Measurements from ENCODE around the gene CDH13.

Gene CDH13

DNA sequence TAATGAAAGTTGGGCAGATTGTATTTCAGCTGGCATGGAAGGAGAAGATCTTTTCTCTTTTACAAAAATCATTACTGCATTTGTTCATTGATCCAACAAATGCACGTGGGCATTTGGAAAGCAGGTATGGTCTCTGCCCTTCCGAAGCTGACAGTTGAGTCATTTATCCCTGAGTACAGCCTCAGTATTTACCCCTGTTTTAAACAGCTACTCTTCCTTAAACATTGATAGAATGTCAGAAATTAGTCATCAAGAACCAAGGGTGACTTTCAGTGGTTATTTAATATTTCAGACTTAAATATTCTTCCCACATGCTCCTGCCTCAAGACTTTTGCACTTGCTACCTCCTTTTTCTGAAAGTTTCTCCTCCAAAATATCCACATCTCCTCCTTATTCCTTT, 954.3 kb downstream of the CDH13 start:
- Histone ChIP-seq H3K18ac (ENCODE audit: low read length) (no peak overlapping the region), H2BK5ac (ENCODE audit: low read length) (no peak overlapping the region), H3K9ac (ENCODE audit: low read length) (no peak overlapping the region), H2AK5ac (ENCODE audit: low read length) (no peak overlapping the region), H3K23ac (ENCODE audit: low read length) (no peak overlapping the region), H4K5ac (ENCODE audit: low read length) (no peak overlapping the region), H3K4ac (ENCODE audit: low read depth, low read length) (no peak overlapping the region), H3K4me1 (ENCODE audit: control insufficient read depth, low read depth, low read length) (no peaks in the 10 kb centered on the region), H3K27ac (ENCODE audit: low read depth, low read length) (no peak overlapping the region), H2BK15ac (replicated peaks; ENCODE audit: low read depth) (no peak overlapping the region), H3K4me2 (ENCODE audit: low read length) (no peak overlapping the region), H3K56ac (ENCODE audit: low read length) (no peak overlapping the region), H3K27me3 (ENCODE audit: insufficient read depth, low read length, poor library complexity) (no peaks in the 10 kb centered on the region), H4K8ac (ENCODE audit: low read depth, low read length) (no peak overlapping the region), H3K79me2 (ENCODE audit: control insufficient read depth, insufficient read depth, low read length) (no peaks in the 10 kb centered on the region), H3K4me3 (ENCODE audit: low read length) (no peak overlapping the region), H3K79me1 (ENCODE audit: low read length) (no peaks in the 10 kb centered on the region), H2BK120ac (ENCODE audit: low read depth, low read length) (no peak overlapping the region), H3K36me3 (ENCODE audit: control insufficient read depth, insufficient read depth, low read length) (no peaks in the 10 kb centered on the region)
- WGBS (ENCODE audit: extremely low coverage, insufficient coverage, low lambda C conversion rate) = no CpG with 5 or more reads among the region's 2 CpGs
- no peak for DNase-seq

DNA sequence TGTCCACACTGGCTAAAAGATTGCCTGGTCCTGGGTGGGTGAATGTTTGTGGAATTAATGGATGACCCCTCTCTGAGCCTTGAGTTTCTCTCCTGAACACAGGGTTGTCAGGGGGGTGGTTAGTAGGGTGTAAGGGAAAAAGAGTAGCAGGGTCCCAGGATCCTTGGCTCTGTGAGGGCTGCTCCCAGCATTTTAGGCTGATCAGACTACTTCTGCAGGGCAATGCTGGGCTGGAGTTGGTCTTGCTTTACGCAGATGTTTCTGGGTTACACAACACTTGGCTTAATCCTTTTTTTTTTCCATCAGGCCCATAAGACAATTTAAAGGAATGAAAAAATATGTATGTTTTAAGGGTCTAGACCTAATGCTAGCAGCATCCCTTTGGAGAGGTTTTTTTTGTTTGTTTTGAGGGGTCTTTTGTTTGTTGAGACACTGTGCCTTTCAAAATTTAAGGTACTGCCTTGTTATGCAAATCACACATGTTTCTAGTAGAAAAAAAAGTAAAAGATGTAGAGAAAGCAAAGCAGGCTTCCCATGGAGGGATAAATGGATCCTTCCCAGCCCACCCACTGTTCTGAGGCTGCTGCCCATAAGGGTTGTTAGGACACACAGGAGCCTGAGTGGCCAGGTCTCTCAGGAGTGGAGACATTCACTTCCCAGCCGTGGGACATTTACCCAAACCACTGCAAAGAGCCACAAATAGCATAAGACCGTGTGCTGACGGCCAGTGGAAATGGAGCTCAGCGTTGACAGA, 955.4 kb downstream of the CDH13 start:
- no peak overlapping the region for H4K5ac ChIP-seq (ENCODE audit: low read length)
- H2BK5ac ChIP-seq (ENCODE audit: low read length) = no peak overlapping the region
- no peak overlapping the region for H2BK120ac ChIP-seq (ENCODE audit: low read depth, low read length)
- H3K79me1 ChIP-seq (ENCODE audit: low read length) = no peaks in the 10 kb centered on the region
- no peaks in the 10 kb centered on the region for H3K79me2 ChIP-seq (ENCODE audit: control insufficient read depth, insufficient read depth, low read length)
- H3K18ac ChIP-seq (ENCODE audit: low read length) = no peak overlapping the region
- no peak overlapping the region for H3K9ac ChIP-seq (ENCODE audit: low read length)
- H3K4ac ChIP-seq (ENCODE audit: low read depth, low read length) = no peak overlapping the region
- no peaks in the 10 kb centered on the region for H3K36me3 ChIP-seq (ENCODE audit: control insufficient read depth, insufficient read depth, low read length)
- H3K56ac ChIP-seq (ENCODE audit: low read length) = no peak overlapping the region
- no peak overlapping the region for H3K4me2 ChIP-seq (ENCODE audit: low read length)
- H3K23ac ChIP-seq (ENCODE audit: low read length) = no peak overlapping the region
- H2BK15ac ChIP-seq (replicated peaks; ENCODE audit: low read depth) = no peak overlapping the region
- H2AK5ac ChIP-seq (ENCODE audit: low read length) = no peak overlapping the region
- H3K4me1 ChIP-seq (ENCODE audit: control insufficient read depth, low read depth, low read length) = no peaks in the 10 kb centered on the region
- WGBS (ENCODE audit: extremely low coverage, insufficient coverage, low lambda C conversion rate) = no CpG with 5 or more reads among the region's 5 CpGs
- H3K4me3 ChIP-seq (ENCODE audit: low read length) = no peak overlapping the region
- DNase-seq = no peak
- no peaks in the 10 kb centered on the region for H3K27me3 ChIP-seq (ENCODE audit: insufficient read depth, low read length, poor library complexity)
- no peak overlapping the region for H3K27ac ChIP-seq (ENCODE audit: low read depth, low read length)
- H4K8ac ChIP-seq (ENCODE audit: low read depth, low read length) = no peak overlapping the region

GRCh38 chr16:83586036-83586435, 959.3 kb downstream of the CDH13 start:
- no peaks in the 10 kb centered on the region for H3K4me1 ChIP-seq (ENCODE audit: control insufficient read depth, low read depth, low read length)
- no peak overlapping the region for H2BK120ac ChIP-seq (ENCODE audit: low read depth, low read length)
- H3K79me1 ChIP-seq (ENCODE audit: low read length) = no peaks in the 10 kb centered on the region
- no peak overlapping the region for H3K18ac ChIP-seq (ENCODE audit: low read length)
- H3K4me3 ChIP-seq (ENCODE audit: low read length) = no peak overlapping the region
- H2AK5ac ChIP-seq (ENCODE audit: low read length) = no peak overlapping the region
- no CpG with 5 or more reads among the region's 13 CpGs for WGBS (ENCODE audit: extremely low coverage, insufficient coverage, low lambda C conversion rate)
- H3K4ac ChIP-seq (ENCODE audit: low read depth, low read length) = no peak overlapping the region
- no peaks in the 10 kb centered on the region for H3K79me2 ChIP-seq (ENCODE audit: control insufficient read depth, insufficient read depth, low read length)
- H2BK5ac ChIP-seq (ENCODE audit: low read length) = no peak overlapping the region
- no peak overlapping the region for H3K9ac ChIP-seq (ENCODE audit: low read length)
- no peak overlapping the region for H3K4me2 ChIP-seq (ENCODE audit: low read length)
- H2BK15ac ChIP-seq (replicated peaks; ENCODE audit: low read depth) = no peak overlapping the region
- no peaks in the 10 kb centered on the region for H3K36me3 ChIP-seq (ENCODE audit: control insufficient read depth, insufficient read depth, low read length)
- H4K5ac ChIP-seq (ENCODE audit: low read length) = no peak overlapping the region
- no peak for DNase-seq
- H3K56ac ChIP-seq (ENCODE audit: low read length) = no peak overlapping the region
- no peak overlapping the region for H4K8ac ChIP-seq (ENCODE audit: low read depth, low read length)
- H3K23ac ChIP-seq (ENCODE audit: low read length) = no peak overlapping the region
- no peaks in the 10 kb centered on the region for H3K27me3 ChIP-seq (ENCODE audit: insufficient read depth, low read length, poor library complexity)
- no peak overlapping the region for H3K27ac ChIP-seq (ENCODE audit: low read depth, low read length)

- Histone ChIP-seq H3K4me3 (ENCODE audit: low read length) (no peak overlapping the region), H2BK15ac (replicated peaks; ENCODE audit: low read depth) (no peak overlapping the region), H3K27me3 (ENCODE audit: insufficient read depth, low read length, poor library complexity) (no peaks in the 10 kb centered on the region), H3K79me1 (ENCODE audit: low read length) (no peaks in the 10 kb centered on the region), H3K56ac (ENCODE audit: low read length) (no peak overlapping the region), H3K4ac (ENCODE audit: low read depth, low read length) (no peak overlapping the region), H2AK5ac (ENCODE audit: low read length) (no peak overlapping the region), H2BK120ac (ENCODE audit: low read depth, low read length) (no peak overlapping the region), H4K5ac (ENCODE audit: low read length) (no peak overlapping the region), H4K8ac (ENCODE audit: low read depth, low read length) (no peak overlapping the region), H3K9ac (ENCODE audit: low read length) (no peak overlapping the region), H3K79me2 (ENCODE audit: control insufficient read depth, insufficient read depth, low read length) (no peaks in the 10 kb centered on the region), H3K23ac (ENCODE audit: low read length) (no peak overlapping the region), H3K4me1 (ENCODE audit: control insufficient read depth, low read depth, low read length) (no peaks in the 10 kb centered on the region), H3K27ac (ENCODE audit: low read depth, low read length) (no peak overlapping the region), H3K4me2 (ENCODE audit: low read length) (no peak overlapping the region), H3K36me3 (ENCODE audit: control insufficient read depth, insufficient read depth, low read length) (no peaks in the 10 kb centered on the region), H3K18ac (ENCODE audit: low read length) (no peak overlapping the region), H2BK5ac (ENCODE audit: low read length) (no peak overlapping the region)
- WGBS (ENCODE audit: extremely low coverage, insufficient coverage, low lambda C conversion rate) = no CpG with 5 or more reads among the region's 11 CpGs
- peak; percentile 5 for DNase-seq
These were observed 959.9 kb downstream of the CDH13 start for GRCh38 chr16:83586461-83587200.

DNA sequence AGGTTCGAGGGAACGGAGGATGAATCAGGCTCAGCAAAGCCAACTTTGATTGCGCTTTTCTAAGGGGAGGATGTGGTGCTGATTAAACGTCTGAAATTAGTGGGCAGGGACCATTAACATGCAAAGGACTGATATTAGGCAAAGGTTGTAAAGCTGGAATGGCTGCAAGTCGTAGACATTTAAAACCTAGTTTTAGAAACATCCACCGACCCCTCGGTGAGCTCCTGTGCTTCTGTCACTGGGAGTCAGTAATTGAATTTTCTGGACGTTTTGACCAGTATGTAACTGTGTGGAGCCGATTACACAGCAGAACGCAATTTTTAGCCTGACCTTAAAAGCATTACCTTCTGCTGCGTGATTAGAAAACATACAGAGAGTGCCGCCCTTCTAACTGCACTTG, 960.4 kb downstream of the CDH13 start:
- Histone ChIP-seq H3K79me1 (ENCODE audit: low read length) (no peaks in the 10 kb centered on the region), H3K27ac (ENCODE audit: low read depth, low read length) (no peak overlapping the region), H2AK5ac (ENCODE audit: low read length) (no peak overlapping the region), H2BK5ac (ENCODE audit: low read length) (no peak overlapping the region), H4K5ac (ENCODE audit: low read length) (no peak overlapping the region), H3K36me3 (ENCODE audit: control insufficient read depth, insufficient read depth, low read length) (no peaks in the 10 kb centered on the region), H3K4me3 (ENCODE audit: low read length) (no peak overlapping the region), H3K9ac (ENCODE audit: low read length) (no peak overlapping the region), H3K18ac (ENCODE audit: low read length) (no peak overlapping the region), H3K56ac (ENCODE audit: low read length) (no peak overlapping the region), H2BK120ac (ENCODE audit: low read depth, low read length) (no peak overlapping the region), H3K79me2 (ENCODE audit: control insufficient read depth, insufficient read depth, low read length) (no peaks in the 10 kb centered on the region), H3K4ac (ENCODE audit: low read depth, low read length) (no peak overlapping the region), H3K4me1 (ENCODE audit: control insufficient read depth, low read depth, low read length) (no peaks in the 10 kb centered on the region), H3K4me2 (ENCODE audit: low read length) (no peak overlapping the region), H2BK15ac (replicated peaks; ENCODE audit: low read depth) (no peak overlapping the region), H3K27me3 (ENCODE audit: insufficient read depth, low read length, poor library complexity) (no peaks in the 10 kb centered on the region), H3K23ac (ENCODE audit: low read length) (no peak overlapping the region), H4K8ac (ENCODE audit: low read depth, low read length) (no peak overlapping the region)
- WGBS (ENCODE audit: extremely low coverage, insufficient coverage, low lambda C conversion rate) = no CpG with 5 or more reads among the region's 12 CpGs
- DNase-seq = no peak

All from mesendoderm (in vitro differentiated cells).